ENCODE results near the gene DOCK11.

The DOCK11 gene

DNA sequence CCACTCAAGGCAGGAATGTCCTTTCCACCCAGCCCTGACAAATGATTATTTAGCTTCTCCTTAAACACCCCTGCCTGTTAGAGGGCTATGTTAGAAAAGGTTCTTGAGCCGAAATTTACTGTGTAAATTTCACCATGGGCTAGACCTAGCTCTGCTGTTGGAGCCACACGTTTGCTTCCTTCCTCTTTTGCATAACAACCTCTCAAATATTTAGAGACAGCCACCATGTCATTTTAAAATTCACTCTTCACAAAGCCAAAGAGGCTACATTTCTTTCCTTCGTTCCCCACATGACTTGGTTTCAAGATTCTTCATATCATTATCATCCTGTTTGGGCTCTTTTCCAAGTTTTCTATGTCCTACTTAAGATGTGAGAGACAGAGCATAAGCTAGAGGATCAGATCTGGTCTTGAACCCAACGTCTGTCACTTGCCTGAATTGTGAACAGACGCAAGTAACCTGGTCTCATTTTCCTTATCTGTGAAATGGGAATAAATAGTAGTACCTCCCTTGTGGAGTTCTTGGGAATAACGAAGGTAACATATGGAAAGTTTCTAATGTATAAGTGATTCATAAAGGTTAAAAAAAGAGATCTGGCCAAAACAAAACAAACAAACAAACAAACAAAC is 6.7 kb downstream of the DOCK11 start:
- no peak for DNase-seq (ENCODE audit: low spot score)

DNA sequence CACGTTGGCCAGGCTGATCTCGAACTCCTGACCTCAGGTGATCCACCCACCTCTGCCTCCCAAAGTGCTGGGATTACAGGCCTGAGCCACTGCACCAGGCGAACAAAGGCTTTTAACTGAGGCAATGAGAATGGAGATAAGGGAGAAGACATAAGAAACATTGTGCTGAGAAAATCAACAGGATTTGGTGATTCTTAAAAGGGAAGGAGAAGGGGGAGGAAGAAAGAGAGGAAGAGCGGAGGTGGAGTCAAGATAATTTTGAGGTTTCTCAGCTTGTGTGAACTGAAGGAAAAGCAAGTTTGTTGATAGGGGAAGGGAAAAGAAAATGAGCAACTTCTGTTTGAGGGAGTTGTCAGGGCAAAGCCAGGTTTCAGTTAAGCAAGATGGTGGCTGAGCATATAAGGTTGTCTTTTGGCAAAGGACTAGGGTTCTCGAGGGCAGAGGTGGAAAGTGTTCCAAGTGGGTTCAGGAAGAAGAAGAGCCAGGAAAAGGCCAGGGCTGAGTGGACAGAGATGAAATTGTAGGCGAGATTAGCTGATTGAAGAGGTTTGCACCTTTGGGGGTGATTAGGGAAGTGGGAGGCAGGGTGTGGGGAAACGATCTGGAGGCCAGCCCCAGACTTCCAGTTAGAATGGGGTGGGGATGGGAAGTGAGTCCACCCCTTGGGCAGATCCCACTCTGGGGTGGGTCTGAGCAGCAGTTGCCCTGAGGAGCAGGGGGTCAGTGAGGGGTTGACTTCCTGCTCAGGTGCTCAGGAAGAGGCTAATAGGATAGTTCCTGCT is 7.8 kb downstream of the DOCK11 start:
- DNase-seq (ENCODE audit: low spot score), result no peak

DNA sequence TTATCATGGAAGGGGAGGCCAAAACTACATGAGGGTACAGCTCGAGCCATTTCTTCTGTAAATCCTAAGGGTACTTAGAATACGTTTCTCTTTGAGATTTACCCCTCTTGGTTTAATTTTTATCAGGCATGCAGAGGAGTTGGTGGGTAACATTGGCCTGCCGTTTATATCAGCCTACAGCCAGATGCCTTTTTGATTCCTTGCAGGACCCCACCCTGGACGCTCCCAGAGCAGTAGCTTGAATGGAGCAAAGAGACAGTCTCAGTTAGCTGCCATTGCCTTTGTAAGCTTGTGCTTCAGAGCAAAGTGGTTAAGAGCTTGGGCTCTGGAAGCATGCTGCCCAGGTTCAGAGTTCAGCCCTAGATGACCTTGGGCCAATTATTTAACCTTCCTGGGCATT is 9.0 kb downstream of the DOCK11 start:
- DNase-seq (ENCODE audit: low spot score), result no peak

DNA sequence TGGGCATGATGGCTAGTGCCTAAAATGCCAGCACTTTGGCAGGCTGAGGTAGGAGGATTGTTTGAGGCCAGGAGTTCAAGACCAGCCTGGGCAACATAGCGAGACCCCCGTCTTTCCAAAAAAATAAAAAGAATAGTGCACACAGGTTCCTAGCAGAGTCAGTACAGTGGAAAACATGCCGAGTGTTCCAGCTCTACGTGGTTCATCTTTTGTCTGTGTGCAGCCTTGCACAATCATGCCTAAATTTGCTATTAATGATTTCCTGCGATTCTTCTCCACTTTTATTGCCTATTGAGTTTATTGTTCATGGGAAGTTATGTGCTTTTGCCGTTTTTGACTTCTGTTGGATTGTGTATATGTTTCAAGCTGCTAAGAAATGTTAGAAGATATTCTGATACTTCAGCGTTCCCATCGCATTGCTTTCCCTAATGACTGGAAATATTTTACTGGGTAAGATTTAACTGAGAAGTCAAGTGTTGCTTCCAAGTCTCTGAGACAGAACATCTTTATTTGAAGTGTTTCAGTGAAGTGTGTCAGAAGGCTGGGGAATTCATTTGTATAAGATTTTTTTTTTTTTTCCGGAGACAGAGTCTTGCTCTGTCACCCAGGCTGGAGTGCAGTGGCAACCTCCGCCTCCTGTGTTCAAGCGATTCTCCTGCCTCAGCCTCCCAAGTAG is 11.3 kb downstream of the DOCK11 start:
- DNase-seq (ENCODE audit: low spot score), result no peak

DNA sequence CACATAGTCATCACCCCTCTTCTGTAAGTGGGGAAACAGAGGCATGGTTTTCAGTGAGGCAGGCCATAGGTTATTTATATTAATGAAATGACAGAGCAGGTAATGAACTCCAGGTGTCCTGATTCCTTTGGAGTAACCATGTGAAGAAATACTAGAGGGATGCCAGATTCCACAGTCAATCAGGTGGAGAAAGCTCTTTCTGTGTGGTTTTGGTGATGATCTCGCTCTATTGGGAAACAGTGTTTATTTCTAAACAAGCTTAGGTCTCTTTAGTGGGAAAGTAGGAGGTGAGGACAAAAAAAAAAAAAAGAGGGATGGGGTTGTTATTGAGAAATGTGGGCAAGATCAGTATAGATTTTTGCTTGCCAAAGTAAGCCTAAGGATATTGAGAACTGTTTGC is 12.2 kb downstream of the DOCK11 start:
- DNase-seq (ENCODE audit: low spot score), result no peak

DNA sequence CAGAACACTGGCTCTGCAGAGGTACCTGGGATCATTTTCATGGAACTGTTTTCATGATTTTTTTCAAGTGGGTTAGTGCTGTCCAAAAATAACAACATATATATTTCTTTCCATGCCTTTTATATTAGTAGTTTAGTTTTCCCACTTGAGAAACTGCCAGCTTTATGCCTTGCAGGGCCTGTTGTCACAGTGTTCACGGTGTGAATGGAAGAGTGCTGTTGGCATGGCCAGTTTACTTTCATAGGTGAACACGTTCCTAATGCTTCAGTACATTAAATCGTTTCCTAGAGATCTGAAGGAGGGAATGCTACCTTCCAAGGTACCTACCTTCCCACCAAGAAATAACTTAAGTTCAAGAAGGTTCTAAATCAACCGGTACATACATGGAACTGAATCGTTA is 12.6 kb downstream of the DOCK11 start:
- DNase-seq (ENCODE audit: low spot score), result no peak

DNA sequence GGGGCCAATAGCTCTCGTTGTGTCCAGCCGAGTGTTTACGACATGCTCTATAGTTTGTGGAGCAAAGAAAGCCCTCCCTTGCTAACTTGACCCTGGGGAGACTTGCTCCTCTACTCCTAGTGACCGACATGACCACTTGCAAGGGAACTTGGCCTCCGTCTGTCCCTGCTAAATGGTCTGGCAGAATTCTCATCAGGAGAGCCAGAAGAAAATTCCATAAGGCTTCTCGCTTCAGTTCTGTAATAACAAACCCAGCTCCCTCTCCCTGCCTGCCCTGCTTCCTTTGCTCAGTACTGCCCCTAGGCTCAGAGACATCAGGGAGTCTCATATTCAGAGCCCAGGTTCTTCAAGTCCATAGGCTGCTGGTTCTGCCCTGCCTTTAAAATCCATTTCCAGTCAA is 13.0 kb downstream of the DOCK11 start:
- DNase-seq (ENCODE audit: low spot score), result no peak

DNA sequence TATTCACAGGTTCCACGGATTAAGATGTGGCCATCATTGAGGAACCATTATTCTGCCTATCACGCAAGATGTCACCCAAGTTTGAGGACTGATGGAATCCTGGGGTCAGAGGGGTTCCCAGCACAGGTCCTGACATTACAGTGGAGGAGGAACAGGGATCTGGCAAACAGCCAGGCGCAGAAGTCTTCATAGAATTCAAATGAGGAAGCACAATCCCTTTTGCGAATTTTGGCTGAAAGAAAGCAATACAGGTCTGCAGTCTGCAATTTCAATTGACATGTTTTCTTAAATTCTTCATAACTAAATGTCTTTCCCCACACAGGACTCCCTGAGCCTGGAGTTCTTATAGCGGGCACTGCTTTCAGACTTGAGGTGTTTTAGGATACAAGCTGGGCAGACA is 14.5 kb downstream of the DOCK11 start:
- no peak for DNase-seq (ENCODE audit: low spot score)

DNA sequence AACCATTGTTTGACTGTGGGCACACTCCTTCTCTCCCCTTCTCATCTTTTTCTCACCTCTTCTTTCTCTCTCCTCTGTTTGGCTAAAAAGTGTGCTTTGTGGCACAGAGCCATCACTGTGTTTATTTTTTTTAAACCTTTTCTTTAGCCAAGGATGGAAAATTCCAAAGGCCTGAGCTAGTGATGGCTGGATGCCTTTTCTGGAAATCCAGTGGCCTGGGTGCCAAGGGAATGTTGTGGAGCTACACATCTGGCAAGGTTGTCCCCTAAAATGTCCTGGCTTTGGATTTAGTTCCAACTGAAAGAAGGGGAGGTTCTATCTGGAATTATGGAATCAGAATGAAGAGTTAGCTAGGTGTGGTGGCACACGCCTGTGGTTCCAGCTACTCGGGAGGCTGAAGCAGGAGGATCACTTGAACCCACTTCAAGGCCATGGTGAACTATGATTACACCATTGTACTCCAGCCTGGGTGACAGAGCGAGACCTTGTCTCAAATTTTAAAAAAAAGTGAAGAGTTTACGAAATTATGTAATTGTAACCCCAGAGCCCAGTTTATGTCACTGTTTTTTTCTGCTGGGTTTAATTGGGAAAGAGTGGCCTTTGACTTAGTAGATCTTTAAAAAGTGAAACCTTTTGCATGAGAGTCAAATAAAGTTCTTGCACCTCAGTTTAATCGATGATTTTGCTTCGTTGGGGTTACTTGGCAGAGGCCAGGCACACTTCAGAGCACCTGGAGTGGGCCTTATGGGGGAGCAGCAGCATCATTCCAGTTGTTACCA is 17.7 kb downstream of the DOCK11 start:
- DNase-seq (ENCODE audit: low spot score), result no peak

DNA sequence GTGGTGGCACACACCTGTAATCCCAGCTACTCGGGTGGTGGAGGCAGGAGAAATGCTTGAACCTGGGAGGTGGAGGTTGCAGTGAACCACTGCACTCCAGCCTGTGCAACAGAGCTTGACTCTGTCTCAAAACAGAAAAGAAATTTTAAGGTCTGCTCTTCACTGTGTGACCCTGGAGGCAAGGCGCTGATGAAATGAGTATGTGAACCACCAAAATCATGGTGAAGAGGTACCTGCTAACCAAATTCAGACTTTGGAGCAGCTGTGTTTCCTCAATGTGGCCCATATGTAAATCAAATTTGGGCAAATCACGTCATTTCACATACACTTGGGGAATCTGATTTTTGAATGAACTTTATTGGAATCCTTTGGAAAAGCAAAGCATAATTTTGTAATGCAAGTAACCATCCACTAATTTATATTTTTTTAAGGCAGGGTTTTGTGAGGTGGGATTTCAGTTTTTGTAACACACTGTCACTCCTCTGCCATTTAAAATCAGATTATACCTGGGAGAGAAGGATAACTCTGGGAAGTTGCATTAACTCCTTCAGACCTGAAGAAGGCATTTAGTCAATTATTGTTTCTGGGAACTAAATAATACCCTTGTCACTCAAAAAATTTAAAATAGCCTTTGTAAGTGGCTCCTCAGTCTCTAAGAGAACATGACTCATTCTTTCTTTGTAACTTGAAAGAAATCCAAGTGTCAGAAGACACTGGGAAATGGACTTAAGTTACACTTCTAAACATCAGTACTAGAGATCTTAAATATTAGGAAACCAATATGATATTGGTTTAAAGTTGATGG is 24.0 kb downstream of the DOCK11 start:
- DNase-seq (ENCODE audit: low spot score), result no peak

DNA sequence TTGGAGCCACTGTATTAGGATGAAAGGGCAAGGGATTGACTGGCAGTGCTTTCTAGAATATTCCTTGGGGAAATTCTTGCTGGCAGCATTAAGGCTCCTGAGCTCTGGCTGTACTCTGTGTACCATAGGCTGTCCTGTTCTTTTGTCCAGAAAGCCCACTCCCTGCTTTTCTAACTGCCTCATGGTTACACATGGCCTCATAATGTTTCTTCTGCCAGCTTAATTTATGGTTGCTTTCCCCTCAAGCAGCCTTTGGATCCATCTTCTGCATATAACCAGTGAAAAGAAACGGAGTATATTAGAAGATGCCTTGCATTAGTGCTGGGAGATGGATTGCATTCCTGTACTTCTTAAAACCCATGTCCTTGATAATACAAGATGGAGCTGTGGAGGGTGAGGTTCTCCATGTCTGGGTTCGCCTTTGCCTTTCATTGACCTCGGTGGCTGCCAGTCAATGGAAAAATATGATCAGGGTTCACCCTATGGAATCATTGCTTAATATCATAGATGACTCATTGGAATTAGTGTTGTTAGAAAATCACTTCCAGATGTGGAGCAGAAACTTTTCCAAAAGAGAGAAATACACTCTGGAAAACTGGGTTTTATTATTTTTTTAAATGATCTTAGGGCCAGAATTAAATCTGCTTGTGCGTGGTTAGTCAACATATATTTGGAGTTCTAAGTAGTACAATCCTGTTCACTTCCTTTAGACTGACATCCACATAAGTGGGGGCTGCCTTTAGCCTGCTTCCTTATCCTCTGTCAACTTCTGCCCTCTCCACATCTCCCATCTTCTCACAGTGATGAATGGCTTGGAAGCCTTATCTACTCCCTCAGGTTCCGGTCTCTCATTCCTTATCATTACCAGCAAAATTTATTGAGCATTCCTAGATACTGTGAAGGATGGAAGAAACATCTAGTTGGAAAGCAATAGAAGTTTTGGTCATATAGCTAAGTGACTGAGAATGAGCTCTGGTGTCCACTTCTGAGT is 24.9 kb downstream of the DOCK11 start:
- DNase-seq (ENCODE audit: low spot score), result no peak

DNA sequence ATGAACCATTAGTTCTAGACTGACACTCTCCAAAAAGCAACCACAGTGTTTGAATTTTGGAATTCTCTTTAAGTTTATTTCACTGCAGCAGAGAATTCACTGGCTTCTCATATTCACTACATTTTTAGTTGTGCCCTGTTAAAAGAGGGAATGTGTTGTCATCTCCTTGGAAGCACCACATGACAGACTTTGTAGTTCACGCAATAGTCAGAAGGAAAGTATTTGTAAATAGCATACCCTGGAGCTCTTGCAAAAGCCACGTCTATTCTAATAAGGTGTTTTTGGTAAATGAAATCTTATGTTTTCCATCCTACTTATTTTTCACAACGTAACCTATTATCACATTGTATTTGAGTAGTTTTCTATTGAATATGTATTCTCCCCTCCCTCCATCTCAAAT is 25.8 kb downstream of the DOCK11 start:
- DNase-seq (ENCODE audit: low spot score), result no peak

DNA sequence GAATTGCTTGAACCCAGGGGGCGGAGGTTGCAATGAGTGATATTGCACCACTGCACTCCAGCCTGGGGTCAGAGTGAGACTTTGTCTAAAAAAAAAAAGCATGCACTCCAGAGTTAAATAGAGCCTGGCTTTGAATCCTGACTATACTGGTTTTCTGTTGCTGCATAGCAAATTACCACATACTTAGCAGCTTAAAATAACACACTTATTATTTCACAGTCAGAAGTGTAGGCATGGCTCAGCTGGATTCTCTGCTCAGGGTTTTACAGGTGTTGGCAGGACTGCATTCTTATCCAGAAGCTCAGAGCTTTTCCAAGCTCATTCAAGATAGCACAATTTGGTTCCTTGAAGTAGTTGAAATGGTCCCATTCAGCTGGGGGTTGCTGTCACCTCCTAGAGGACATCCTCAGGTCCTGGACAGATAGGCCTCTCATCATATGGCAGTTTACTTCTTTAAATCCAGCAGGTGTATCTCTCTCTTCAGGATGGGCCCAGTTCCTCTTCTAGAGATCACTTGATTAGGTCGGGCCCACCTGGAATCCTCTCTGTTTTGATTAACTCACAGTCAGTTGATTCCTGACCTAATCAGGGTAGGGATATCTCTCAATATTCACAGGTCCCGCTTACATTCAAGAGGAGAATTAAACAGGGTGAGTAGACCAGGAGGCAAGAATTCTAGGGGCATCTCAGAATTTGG is 26.8 kb downstream of the DOCK11 start:
- no peak for DNase-seq (ENCODE audit: low spot score)

DNA sequence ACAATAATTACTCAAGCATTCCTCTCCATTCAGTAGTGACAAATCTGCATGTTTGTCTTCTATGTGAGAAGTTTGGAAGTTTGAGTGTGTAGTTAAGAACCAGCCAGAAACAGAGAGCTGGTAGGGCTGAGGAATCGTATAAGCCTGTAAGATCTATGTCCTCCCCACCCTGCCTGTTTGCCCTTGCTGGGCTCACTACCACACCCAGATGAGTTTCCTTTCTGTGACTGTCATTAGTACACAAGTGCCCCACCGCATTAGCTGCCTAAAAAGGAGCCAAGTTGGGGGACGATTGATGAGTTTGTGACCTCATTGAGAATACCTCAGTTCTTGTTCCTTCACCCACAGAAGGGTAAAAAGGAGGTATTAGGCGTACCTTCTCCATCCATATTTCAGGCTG is 28.3 kb downstream of the DOCK11 start:
- no peak for DNase-seq (ENCODE audit: low spot score)

DNA sequence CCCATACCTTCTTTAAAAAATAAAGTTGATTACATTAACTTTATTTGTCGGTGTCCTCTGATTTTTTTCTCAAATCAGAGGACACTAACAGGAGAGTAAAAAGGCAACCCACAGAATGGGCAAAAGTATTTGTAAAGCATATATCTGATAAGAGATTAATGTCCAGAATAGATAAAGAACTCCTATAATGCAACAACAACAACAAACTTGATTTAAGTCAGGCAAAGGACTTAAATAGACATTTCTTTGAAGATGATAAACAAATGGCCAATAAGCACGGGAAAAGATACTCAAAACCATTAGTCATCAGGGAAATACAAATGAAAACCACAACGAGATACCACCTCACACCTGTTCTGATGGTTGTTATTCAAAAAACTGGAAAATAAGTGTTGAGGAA is 28.7 kb downstream of the DOCK11 start:
- no peak for DNase-seq (ENCODE audit: low spot score)

DNA sequence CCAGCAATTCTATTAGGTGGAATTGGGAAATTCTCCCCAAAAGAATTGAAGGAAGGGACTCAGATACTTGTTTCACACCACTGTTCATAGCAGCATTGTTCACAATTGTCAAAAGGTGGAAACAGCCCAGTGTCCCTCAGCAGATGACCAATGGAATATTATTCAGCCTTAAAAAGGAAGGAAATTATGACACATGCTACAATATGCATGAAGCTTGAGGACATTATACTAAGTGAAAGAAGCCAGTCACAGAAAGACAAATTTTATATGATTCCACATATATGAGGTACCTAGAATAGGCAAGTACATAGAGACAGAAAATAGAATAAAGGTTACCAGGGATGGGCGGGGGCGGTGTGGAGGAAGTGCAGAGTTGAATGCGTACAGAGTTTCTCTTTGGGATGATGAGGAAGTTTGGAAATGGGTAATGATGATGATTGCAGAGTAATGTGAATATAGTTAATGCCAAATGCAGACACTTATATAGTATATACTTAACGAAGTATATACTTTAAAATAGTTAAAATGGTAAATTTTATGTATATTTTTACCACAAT is 29.6 kb downstream of the DOCK11 start:
- no peak for DNase-seq (ENCODE audit: low spot score)

DNA sequence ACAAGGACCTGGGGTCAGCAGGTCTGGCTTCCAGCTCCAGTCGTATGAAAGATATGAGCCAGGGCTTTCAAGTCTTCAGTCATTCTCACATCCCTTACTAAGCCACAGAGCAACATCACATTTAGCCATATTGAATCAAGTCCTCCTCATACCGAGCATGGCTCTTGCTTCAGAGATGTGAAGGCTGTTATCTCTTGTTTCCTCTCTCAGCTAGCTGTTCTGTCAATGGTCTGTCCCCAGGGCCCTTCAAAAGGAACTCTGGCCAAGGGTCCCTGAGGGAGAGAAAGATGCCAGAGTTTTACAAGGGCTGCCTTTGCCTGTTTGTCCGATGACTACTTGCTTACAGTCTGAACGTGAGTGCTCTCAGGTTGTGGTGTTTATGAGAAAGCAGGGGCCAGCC is 30.5 kb downstream of the DOCK11 start:
- no peak for DNase-seq (ENCODE audit: low spot score)

DNA sequence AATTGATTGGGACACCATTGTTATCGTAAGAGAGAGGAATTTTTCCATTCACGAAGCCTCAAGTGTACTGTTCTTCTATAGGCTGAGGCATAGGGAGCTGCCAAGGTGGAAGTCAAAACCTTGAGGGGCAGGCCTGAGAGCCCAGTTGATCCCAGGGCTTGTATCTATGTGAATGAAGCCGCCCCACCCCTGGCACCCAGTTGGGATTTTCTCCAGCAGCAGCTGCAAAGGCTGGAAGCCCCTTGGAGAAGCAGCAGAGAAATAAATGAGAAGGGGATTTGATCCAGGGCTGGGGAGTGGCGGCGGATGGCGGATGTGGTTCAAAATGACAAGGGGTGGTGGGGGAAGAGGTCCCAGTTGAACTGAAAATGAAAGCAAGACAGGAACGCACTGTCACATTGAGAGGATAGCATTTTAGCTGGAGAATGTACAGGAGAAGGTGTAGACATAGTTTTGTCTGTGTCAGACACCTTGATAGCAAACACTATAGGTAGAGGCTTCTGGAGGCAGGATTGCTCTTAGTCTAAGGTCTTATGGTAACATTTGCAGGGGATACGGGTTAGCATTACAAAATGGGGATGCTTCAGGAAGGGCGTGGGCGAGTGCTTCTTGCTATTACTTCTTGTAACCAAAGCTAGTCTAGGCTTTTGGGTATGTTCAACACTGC is 32.6 kb downstream of the DOCK11 start:
- no peak for DNase-seq (ENCODE audit: low spot score)

Measured in HuH-7.5 (cell line).